DND-41 (cell line): ENCODE data around the gene DOCK6.

ENCODE experiments used
- ATAC-seq: fragments of 200-7000 bp; cut with Tn5 transposase; 3 replicates; pipeline ENCODE4 v1.9.1; 2021; ENCODE audit warnings: low read depth; ENCODE audit not compliant: insufficient read depth
- DNase-seq: peaks from one replicate; pipeline ENCODE4 v3.0.0-alpha.2; 2020
- H2AFZ ChIP-seq: 2 replicates; pipeline ENCODE4 v1.6.0; 2012; ENCODE audit warnings: low read depth, low read length
- H3K27ac ChIP-seq: 2 replicates; pipeline ENCODE4 v1.5.1; 2012; ENCODE audit warnings: low read length, inconsistent platforms
- H3K27me3 ChIP-seq: fragments of 200-600 bp; sonication (generic); 2 replicates; pipeline ENCODE4 v1.6.0; 2012; ENCODE audit warnings: low read length, mild to moderate bottlenecking, inconsistent platforms; ENCODE audit not compliant: insufficient read depth, poor library complexity
- H3K36me3 ChIP-seq: 2 replicates; pipeline ENCODE4 v1.5.1; 2012; ENCODE audit warnings: low read length, inconsistent platforms; ENCODE audit not compliant: insufficient read depth
- H3K4me1 ChIP-seq: 2 replicates; pipeline ENCODE4 v1.5.1; 2012; ENCODE audit warnings: mild to moderate bottlenecking, low read length; ENCODE audit not compliant: insufficient read depth
- H3K4me2 ChIP-seq: 2 replicates; pipeline ENCODE4 v1.6.0; 2012; ENCODE audit warnings: mild to moderate bottlenecking, moderate library complexity, low read length, inconsistent platforms; ENCODE audit not compliant: insufficient read depth
- H3K4me3 ChIP-seq, 2 experiments: fragments of 200-600 bp in 1 of 2; shearing (Covaris generic) in 1 of 2; 2 replicates each; pipeline ENCODE4 v1.5.1; 2012 to 2016; ENCODE audit warnings: inconsistent platforms in 2 of 2, low read length in 2 of 2, mild to moderate bottlenecking in 2 of 2, low read depth in 1 of 2, moderate library complexity in 1 of 2
- H3K79me2 ChIP-seq: 2 replicates; pipeline ENCODE4 v1.6.0; 2012; ENCODE audit warnings: low read length, inconsistent platforms; ENCODE audit not compliant: insufficient read depth
- H3K9ac ChIP-seq: 2 replicates; pipeline ENCODE4 v1.6.0; 2012; ENCODE audit warnings: low read depth, mild to moderate bottlenecking, inconsistent platforms, low read length, moderate library complexity
- H3K9me3 ChIP-seq: 2 replicates; pipeline ENCODE4 v1.5.1; 2012; ENCODE audit warnings: low read length, moderate library complexity, mild to moderate bottlenecking, inconsistent platforms; ENCODE audit not compliant: insufficient read depth, severe bottlenecking
- H4K20me1 ChIP-seq: 2 replicates; pipeline ENCODE4 v1.6.0; 2012; ENCODE audit warnings: low read length; ENCODE audit not compliant: insufficient read depth
- CTCF ChIP-seq: IDR thresholded peaks from 2 replicates; pipeline ENCODE4 v1.5.1; 2012; ENCODE audit warnings: borderline replicate concordance, low read length, moderate library complexity, mild to moderate bottlenecking; ENCODE audit not compliant: poor library complexity, severe bottlenecking; ENCODE audit errors: extremely low read depth
- EZH2 ChIP-seq: IDR thresholded peaks from 3 replicates; pipeline ENCODE4 v1.6.1; 2012; ENCODE audit warnings: borderline replicate concordance, low read depth, mild to moderate bottlenecking, moderate library complexity, low read length, inconsistent platforms; ENCODE audit not compliant: severe bottlenecking

Gene DOCK6

DNA sequence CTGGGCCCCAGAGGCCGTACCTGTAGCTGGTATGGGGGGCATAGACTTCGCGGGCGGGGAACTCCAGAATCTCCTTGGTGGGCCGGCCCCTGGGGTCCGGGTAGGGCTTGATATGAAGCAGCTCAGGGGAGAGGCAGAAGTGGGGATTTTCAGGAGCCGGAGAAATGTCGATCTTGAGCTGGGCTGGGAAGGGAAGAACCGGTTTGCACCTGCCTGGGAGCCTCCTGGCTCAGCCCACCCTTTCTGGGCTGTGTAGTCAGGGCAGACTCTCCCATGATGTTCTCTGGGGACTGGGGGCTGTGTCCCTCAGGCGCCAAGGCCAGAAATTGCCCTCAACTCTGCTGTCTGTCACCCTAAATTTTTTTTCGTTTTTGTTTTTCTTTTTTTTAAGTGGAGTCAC lies 20.3 kb downstream of the DOCK6 start:
- H3K4me2 ChIP-seq = no peak overlapping the region
- no peak for ATAC-seq
- H3K9me3 ChIP-seq = no peaks in the 10 kb centered on the region
- no peak overlapping the region for H3K9ac ChIP-seq
- no peak for TF ChIP-seq CTCF
- TF ChIP-seq EZH2 = no peak
- H3K36me3 ChIP-seq = no peaks in the 10 kb centered on the region
- DNase-seq = no peak
- H4K20me1 ChIP-seq = no peaks in the 10 kb centered on the region
- H3K4me1 ChIP-seq = peaks cover 2% of the 10 kb centered on the region; the same call in 1 of the 2 replicates
- no peaks in the 10 kb centered on the region for H3K27me3 ChIP-seq
- no peak overlapping the region for H3K27ac ChIP-seq
- H3K4me3 ChIP-seq = no peak overlapping the region
- no peaks in the 10 kb centered on the region for H3K79me2 ChIP-seq
- no peak overlapping the region for H2AFZ ChIP-seq

GRCh38 chr19:11240008-11240444 lies 22.3 kb downstream of the DOCK6 start:
- no peak overlapping the region for H3K27ac ChIP-seq
- no peak overlapping the region for H2AFZ ChIP-seq
- H3K27me3 ChIP-seq = no peaks in the 10 kb centered on the region
- H3K4me1 ChIP-seq = peaks cover 2% of the 10 kb centered on the region; the same call in 1 of the 2 replicates
- H3K79me2 ChIP-seq = no peaks in the 10 kb centered on the region
- H4K20me1 ChIP-seq = no peaks in the 10 kb centered on the region
- H3K9me3 ChIP-seq = no peaks in the 10 kb centered on the region
- DNase-seq (no peak), ATAC-seq (no peak)
- H3K4me2 ChIP-seq = no peak overlapping the region
- no peak overlapping the region for H3K4me3 ChIP-seq
- H3K36me3 ChIP-seq = no peaks in the 10 kb centered on the region
- H3K9ac ChIP-seq = no peak overlapping the region
- TF ChIP-seq EZH2 (no peak), CTCF (no peak)

- Histone ChIP-seq H3K9ac (no peak within 1 kb of the TSS), H2AFZ (no peak within 1 kb of the TSS), H3K27me3 (no peaks in the 10 kb centered on the region), H3K79me2 (no peaks in the 10 kb centered on the region), H3K9me3 (no peaks in the 10 kb centered on the region), H3K27ac (no peak within 1 kb of the TSS), H3K36me3 (no peaks in the 10 kb centered on the region), H3K4me3 (no peak within 1 kb of the TSS), H3K4me1 (peaks cover 2% of the 10 kb centered on the region; the same call in 1 of the 2 replicates), H3K4me2 (no peak within 1 kb of the TSS), H4K20me1 (no peaks in the 10 kb centered on the region)
- no peak for ATAC-seq
- TF ChIP-seq EZH2 = no peak
- no peak for TF ChIP-seq CTCF
- no peak for DNase-seq
Observed at GRCh38 chr19:11239377-11240000, 22.8 kb downstream of the DOCK6 start, which contains the start of gene ANGPTL8. Gene ANGPTL8, plus strand, starts transcription at chr19:11239619. Its CDS starts 19 bp downstream, at chr19:11239638.
